ENCODE results near the gene PDZK1. TPM values are rescaled to one million over a fixed set of nuclear protein-coding genes. Genes with fewer than 3 reads are reported as not detected.

Gene PDZK1
- total and polyA plus RNA-seq, 2 experiments from 2014 or later: 0.73 TPM; not detected in 1

DNA sequence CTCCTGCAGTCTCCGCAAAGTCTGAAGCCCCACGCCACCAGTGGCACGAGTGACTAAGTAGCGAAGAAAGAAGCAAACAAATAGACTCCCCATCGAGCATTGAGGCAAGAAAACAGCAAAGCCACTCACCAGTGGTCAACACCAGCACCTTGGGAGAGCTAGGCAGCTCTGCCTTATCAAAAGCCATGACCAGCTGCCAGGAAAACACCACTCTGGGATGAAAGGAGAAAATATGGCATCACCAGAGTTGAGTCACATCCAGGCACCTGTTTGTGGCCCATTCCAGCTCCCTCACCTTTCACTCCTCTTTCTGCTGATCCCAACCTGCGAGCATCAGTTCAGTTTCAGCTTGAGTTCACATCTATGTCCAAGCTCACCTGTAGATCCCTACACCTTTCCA is 17.2 kb downstream of the PDZK1 start:
- Mint-ChIP-seq H3K4me1 (peaks cover 3% of the 10 kb centered on the region; the same call in 2 of the 3 replicates), H3K9me3 (no peaks in the 10 kb centered on the region), H3K27me3 (ENCODE audit: insufficient read depth, low read depth, poor library complexity) (peaks cover 11% of the 10 kb centered on the region), H3K36me3 (ENCODE audit: low read depth) (no peaks in the 10 kb centered on the region), H3K27ac (no peak overlapping the region), H3K4me3 (no peak overlapping the region)
- Histone ChIP-seq H3K79me2 (replicated peaks; ENCODE audit: insufficient read depth) (no peaks in the 10 kb centered on the region), H2AFZ (no peak overlapping the region), H3F3A (replicated peaks; ENCODE audit: low read depth) (no peaks in the 10 kb centered on the region), H3K36me3 (ENCODE audit: insufficient read depth) (no peaks in the 10 kb centered on the region), H4K20me1 (replicated peaks; ENCODE audit: insufficient read depth) (no peaks in the 10 kb centered on the region), H3K4me3 (no peak overlapping the region), H3K9me2 (ENCODE audit: insufficient read depth) (0 out of 2 replicates have a peak, but pooled peaks cover 4% of the 10 kb centered on the region), H3K27me3 (ENCODE audit: insufficient read depth) (no peaks in the 10 kb centered on the region), H3K27ac (ENCODE audit: low read depth) (no peak overlapping the region), H3K4me2 (no peak overlapping the region), H3K4me1 (ENCODE audit: insufficient read depth) (no peaks in the 10 kb centered on the region)
- ATAC-seq: no peak
- DNase-seq (ENCODE audit: low spot score): no peak
- TF ChIP-seq, protein P1, sequence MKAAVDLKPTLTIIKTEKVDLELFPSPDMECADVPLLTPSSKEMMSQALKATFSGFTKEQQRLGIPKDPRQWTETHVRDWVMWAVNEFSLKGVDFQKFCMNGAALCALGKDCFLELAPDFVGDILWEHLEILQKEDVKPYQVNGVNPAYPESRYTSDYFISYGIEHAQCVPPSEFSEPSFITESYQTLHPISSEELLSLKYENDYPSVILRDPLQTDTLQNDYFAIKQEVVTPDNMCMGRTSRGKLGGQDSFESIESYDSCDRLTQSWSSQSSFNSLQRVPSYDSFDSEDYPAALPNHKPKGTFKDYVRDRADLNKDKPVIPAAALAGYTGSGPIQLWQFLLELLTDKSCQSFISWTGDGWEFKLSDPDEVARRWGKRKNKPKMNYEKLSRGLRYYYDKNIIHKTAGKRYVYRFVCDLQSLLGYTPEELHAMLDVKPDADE (IDR thresholded peaks at IDR 0.05): no peak

DNA sequence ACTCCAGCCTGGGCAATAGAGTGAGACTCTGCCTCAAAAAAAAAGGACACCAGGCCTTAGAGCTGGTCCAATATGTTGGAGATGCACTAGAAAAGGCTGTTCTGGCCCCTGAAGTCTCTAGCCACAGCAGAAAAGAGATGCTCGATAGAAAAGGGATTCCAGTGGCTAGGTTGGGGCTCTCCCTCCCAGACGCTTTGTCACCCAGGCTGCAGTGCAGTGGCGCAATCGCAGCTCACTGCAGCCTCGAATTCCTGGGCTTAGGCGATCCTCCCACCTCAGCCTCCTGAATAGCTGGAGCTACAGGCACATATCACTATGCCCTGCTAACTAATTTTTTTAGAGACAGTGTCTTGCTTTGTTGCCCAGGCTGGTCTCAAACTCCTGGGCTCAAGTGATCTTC is 18.2 kb downstream of the PDZK1 start:
- Histone ChIP-seq H3K4me2 (no peak overlapping the region), H3K79me2 (replicated peaks; ENCODE audit: insufficient read depth) (no peaks in the 10 kb centered on the region), H3K4me3 (no peak overlapping the region), H3K9me2 (ENCODE audit: insufficient read depth) (0 out of 2 replicates have a peak, but pooled peaks cover 4% of the 10 kb centered on the region), H4K20me1 (replicated peaks; ENCODE audit: insufficient read depth) (no peaks in the 10 kb centered on the region), H3K27me3 (ENCODE audit: insufficient read depth) (no peaks in the 10 kb centered on the region), H3K27ac (ENCODE audit: low read depth) (no peak overlapping the region), H2AFZ (no peak overlapping the region), H3K36me3 (ENCODE audit: insufficient read depth) (no peaks in the 10 kb centered on the region), H3F3A (replicated peaks; ENCODE audit: low read depth) (no peaks in the 10 kb centered on the region), H3K4me1 (ENCODE audit: insufficient read depth) (no peaks in the 10 kb centered on the region)
- ATAC-seq (no peak), DNase-seq (ENCODE audit: low spot score) (no peak)
- Mint-ChIP-seq H3K4me1 (peaks cover 3% of the 10 kb centered on the region; the same call in 2 of the 3 replicates), H3K9me3 (no peaks in the 10 kb centered on the region), H3K27ac (no peak overlapping the region), H3K4me3 (no peak overlapping the region), H3K27me3 (ENCODE audit: insufficient read depth, low read depth, poor library complexity) (peaks cover 11% of the 10 kb centered on the region), H3K36me3 (ENCODE audit: low read depth) (no peaks in the 10 kb centered on the region)
- TF ChIP-seq STAT1 (IDR thresholded peaks at IDR 0.05; ENCODE audit: unreplicated experiment) (no peak), POLR2AphosphoS5 (IDR thresholded peaks at IDR 0.05; ENCODE audit: low read depth) (no peak), EZH2 (IDR thresholded peaks at IDR 0.05; ENCODE audit: low read depth, unreplicated experiment) (no peak), NANOG (IDR thresholded peaks at IDR 0.05; ENCODE audit: borderline replicate concordance) (no peak), ZNF114 (CRISPR knock-in tag; IDR thresholded peaks at IDR 0.05) (no peak), JUNB (IDR thresholded peaks at IDR 0.05; ENCODE audit: unreplicated experiment) (no peak)
- TF ChIP-seq, protein P1 (IDR thresholded peaks at IDR 0.05): no peak
- TF ChIP-seq, protein P2, sequence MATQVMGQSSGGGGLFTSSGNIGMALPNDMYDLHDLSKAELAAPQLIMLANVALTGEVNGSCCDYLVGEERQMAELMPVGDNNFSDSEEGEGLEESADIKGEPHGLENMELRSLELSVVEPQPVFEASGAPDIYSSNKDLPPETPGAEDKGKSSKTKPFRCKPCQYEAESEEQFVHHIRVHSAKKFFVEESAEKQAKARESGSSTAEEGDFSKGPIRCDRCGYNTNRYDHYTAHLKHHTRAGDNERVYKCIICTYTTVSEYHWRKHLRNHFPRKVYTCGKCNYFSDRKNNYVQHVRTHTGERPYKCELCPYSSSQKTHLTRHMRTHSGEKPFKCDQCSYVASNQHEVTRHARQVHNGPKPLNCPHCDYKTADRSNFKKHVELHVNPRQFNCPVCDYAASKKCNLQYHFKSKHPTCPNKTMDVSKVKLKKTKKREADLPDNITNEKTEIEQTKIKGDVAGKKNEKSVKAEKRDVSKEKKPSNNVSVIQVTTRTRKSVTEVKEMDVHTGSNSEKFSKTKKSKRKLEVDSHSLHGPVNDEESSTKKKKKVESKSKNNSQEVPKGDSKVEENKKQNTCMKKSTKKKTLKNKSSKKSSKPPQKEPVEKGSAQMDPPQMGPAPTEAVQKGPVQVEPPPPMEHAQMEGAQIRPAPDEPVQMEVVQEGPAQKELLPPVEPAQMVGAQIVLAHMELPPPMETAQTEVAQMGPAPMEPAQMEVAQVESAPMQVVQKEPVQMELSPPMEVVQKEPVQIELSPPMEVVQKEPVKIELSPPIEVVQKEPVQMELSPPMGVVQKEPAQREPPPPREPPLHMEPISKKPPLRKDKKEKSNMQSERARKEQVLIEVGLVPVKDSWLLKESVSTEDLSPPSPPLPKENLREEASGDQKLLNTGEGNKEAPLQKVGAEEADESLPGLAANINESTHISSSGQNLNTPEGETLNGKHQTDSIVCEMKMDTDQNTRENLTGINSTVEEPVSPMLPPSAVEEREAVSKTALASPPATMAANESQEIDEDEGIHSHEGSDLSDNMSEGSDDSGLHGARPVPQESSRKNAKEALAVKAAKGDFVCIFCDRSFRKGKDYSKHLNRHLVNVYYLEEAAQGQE (IDR thresholded peaks at IDR 0.05; ENCODE audit: unreplicated experiment): no peak
- TF ChIP-seq, protein P3, sequence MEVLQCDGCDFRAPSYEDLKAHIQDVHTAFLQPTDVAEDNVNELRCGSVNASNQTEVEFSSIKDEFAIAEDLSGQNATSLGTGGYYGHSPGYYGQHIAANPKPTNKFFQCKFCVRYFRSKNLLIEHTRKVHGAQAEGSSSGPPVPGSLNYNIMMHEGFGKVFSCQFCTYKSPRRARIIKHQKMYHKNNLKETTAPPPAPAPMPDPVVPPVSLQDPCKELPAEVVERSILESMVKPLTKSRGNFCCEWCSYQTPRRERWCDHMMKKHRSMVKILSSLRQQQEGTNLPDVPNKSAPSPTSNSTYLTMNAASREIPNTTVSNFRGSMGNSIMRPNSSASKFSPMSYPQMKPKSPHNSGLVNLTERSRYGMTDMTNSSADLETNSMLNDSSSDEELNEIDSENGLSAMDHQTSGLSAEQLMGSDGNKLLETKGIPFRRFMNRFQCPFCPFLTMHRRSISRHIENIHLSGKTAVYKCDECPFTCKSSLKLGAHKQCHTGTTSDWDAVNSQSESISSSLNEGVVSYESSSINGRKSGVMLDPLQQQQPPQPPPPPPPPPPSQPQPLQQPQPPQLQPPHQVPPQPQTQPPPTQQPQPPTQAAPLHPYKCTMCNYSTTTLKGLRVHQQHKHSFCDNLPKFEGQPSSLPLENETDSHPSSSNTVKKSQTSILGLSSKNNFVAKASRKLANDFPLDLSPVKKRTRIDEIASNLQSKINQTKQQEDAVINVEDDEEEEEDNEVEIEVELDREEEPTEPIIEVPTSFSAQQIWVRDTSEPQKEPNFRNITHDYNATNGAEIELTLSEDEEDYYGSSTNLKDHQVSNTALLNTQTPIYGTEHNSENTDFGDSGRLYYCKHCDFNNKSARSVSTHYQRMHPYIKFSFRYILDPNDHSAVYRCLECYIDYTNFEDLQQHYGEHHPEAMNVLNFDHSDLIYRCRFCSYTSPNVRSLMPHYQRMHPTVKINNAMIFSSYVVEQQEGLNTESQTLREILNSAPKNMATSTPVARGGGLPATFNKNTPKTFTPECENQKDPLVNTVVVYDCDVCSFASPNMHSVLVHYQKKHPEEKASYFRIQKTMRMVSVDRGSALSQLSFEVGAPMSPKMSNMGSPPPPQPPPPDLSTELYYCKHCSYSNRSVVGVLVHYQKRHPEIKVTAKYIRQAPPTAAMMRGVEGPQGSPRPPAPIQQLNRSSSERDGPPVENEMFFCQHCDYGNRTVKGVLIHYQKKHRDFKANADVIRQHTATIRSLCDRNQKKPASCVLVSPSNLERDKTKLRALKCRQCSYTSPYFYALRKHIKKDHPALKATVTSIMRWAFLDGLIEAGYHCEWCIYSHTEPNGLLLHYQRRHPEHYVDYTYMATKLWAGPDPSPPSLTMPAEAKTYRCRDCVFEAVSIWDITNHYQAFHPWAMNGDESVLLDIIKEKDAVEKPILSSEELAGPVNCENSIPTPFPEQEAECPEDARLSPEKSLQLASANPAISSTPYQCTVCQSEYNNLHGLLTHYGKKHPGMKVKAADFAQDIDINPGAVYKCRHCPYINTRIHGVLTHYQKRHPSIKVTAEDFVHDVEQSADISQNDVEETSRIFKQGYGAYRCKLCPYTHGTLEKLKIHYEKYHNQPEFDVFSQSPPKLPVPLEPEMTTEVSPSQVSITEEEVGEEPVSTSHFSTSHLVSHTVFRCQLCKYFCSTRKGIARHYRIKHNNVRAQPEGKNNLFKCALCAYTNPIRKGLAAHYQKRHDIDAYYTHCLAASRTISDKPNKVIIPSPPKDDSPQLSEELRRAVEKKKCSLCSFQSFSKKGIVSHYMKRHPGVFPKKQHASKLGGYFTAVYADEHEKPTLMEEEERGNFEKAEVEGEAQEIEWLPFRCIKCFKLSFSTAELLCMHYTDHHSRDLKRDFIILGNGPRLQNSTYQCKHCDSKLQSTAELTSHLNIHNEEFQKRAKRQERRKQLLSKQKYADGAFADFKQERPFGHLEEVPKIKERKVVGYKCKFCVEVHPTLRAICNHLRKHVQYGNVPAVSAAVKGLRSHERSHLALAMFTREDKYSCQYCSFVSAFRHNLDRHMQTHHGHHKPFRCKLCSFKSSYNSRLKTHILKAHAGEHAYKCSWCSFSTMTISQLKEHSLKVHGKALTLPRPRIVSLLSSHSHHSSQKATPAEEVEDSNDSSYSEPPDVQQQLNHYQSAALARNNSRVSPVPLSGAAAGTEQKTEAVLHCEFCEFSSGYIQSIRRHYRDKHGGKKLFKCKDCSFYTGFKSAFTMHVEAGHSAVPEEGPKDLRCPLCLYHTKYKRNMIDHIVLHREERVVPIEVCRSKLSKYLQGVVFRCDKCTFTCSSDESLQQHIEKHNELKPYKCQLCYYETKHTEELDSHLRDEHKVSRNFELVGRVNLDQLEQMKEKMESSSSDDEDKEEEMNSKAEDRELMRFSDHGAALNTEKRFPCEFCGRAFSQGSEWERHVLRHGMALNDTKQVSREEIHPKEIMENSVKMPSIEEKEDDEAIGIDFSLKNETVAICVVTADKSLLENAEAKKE (CRISPR knock-in tag; IDR thresholded peaks at IDR 0.05): no peak
